HepG2 (cell line): Measurements from ENCODE around the gene WWP2. TPM values are rescaled to one million over a fixed set of nuclear protein-coding genes. Genes with fewer than 3 reads are reported as not detected.

ENCODE experiments used
- CENPX ChIP-seq: sonication (generic); formaldehyde crosslinking; IDR thresholded peaks from 2 replicates; pipeline ENCODE4 v1.9.0; 2021; ENCODE audit warnings: mild to moderate bottlenecking, missing genetic modification reagents, moderate library complexity
- E2F1 ChIP-seq: sonication (generic); formaldehyde crosslinking; IDR thresholded peaks from 2 replicates; pipeline ENCODE4 v1.5.0; 2020; ENCODE audit warnings: missing genetic modification reagents
- ELF3 ChIP-seq: IDR thresholded peaks from 2 replicates; pipeline ENCODE4 v1.6.1; 2016; ENCODE audit warnings: missing genetic modification reagents, missing compliant biosample characterization
- ERF ChIP-seq: IDR thresholded peaks from 2 replicates; pipeline ENCODE4 v1.6.1; 2018; ENCODE audit warnings: missing biosample characterization, missing genetic modification reagents
- GFI1 ChIP-seq: sonication (generic); formaldehyde crosslinking; IDR thresholded peaks from 2 replicates; pipeline ENCODE4 v1.5.0; 2020; ENCODE audit warnings: missing genetic modification reagents, mild to moderate bottlenecking, borderline replicate concordance
- HNRNPK ChIP-seq: fragments of 200-400 bp; formaldehyde crosslinking; IDR thresholded peaks from 2 replicates; pipeline ENCODE4 v1.6.1; 2018; ENCODE audit warnings: low read length, low read depth, moderate library complexity, mild to moderate bottlenecking; ENCODE audit not compliant: poor library complexity, severe bottlenecking
- KDM3A ChIP-seq: IDR thresholded peaks from 2 replicates; pipeline ENCODE4 v1.6.1; 2018; ENCODE audit warnings: low read depth, missing compliant biosample characterization
- LCORL ChIP-seq, 2 experiments: fragments of 450-650 bp in 1 of 2; sonication (generic) in 1 of 2; formaldehyde crosslinking in 1 of 2; IDR thresholded peaks; 2 replicates each; pipeline versions ENCODE4 v1.5.0 to v1.6.1; 2017 to 2020; ENCODE audit warnings: antibody characterized with exemption in 1 of 2, missing genetic modification reagents in 1 of 2
- MAFG ChIP-seq: sonication (generic); formaldehyde crosslinking; IDR thresholded peaks from 2 replicates; pipeline ENCODE4 v1.5.1; 2020; ENCODE audit warnings: mild to moderate bottlenecking, missing genetic modification reagents
- MATR3 ChIP-seq: sonication (generic); formaldehyde crosslinking; IDR thresholded peaks from 2 replicates; pipeline ENCODE4 v1.4.0; 2020; ENCODE audit warnings: missing genetic modification reagents
- NFE2L1 ChIP-seq: sonication (generic); formaldehyde crosslinking; IDR thresholded peaks from 2 replicates; pipeline ENCODE4 v1.4.0; 2020; ENCODE audit warnings: missing genetic modification reagents, mild to moderate bottlenecking, borderline replicate concordance
- PHF5A ChIP-seq: IDR thresholded peaks from one replicate; pipeline ENCODE4 v1.6.1; 2018; ENCODE audit warnings: low read depth, missing genetic modification reagents; ENCODE audit not compliant: unreplicated experiment
- SAFB2 ChIP-seq: sonication (generic); formaldehyde crosslinking; IDR thresholded peaks from 2 replicates; pipeline ENCODE4 v1.5.1; 2020; ENCODE audit warnings: missing genetic modification reagents, low read depth, mild to moderate bottlenecking, borderline replicate concordance
- SOX5 ChIP-seq: IDR thresholded peaks from 2 replicates; pipeline ENCODE4 v1.6.1; 2016; ENCODE audit warnings: borderline replicate concordance
- ZBTB42 ChIP-seq: sonication (generic); formaldehyde crosslinking; IDR thresholded peaks from 2 replicates; pipeline ENCODE4 v1.5.0; 2020; ENCODE audit warnings: mild to moderate bottlenecking, missing genetic modification reagents
- ZNF383 ChIP-seq: sonication (generic); formaldehyde crosslinking; IDR thresholded peaks from 2 replicates; pipeline ENCODE4 v1.4.0; 2020; ENCODE audit warnings: missing genetic modification reagents, mild to moderate bottlenecking, borderline replicate concordance
- ZNF670 ChIP-seq: sonication (generic); formaldehyde crosslinking; IDR thresholded peaks from 2 replicates; pipeline ENCODE4 v1.8.0; 2022; ENCODE audit warnings: mild to moderate bottlenecking, missing genetic modification reagents, borderline replicate concordance
- ZNF776 ChIP-seq: sonication (generic); formaldehyde crosslinking; IDR thresholded peaks from 2 replicates; pipeline ENCODE4 v1.4.0; 2020; ENCODE audit warnings: mild to moderate bottlenecking, missing genetic modification reagents
- ZNF781 ChIP-seq: sonication (generic); formaldehyde crosslinking; IDR thresholded peaks from 2 replicates; pipeline ENCODE4 v1.5.1; 2020; ENCODE audit warnings: borderline replicate concordance, mild to moderate bottlenecking, missing genetic modification reagents; ENCODE audit errors: not compliant biosample characterization
- ZNF792 ChIP-seq: IDR thresholded peaks from 2 replicates; pipeline ENCODE4 v1.6.1; 2016
- ZSCAN22 ChIP-seq: sonication (generic); formaldehyde crosslinking; IDR thresholded peaks from 2 replicates; pipeline ENCODE4 v1.4.0; 2020; ENCODE audit warnings: mild to moderate bottlenecking, missing genetic modification reagents
- polyA plus RNA-seq, 8 experiments: library from polyadenylated mRNA; depleted of rRNA in 3 of 8; stranded (reverse) in 7 of 8; unstranded in 1 of 8; fragments of >200 nt; fragmentation: Illumina TruSeq in 4 of 8; extraction: Trizol in 4 of 8; gene quantifications; 2 replicates each; pipeline versions ENCODE4 v1.2.1 to v1.2.3, GENCODE V29; 2011 to 2016; ENCODE audit warnings: low read depth in 4 of 8, missing spikeins in 1 of 8, mixed read lengths in 1 of 8; ENCODE audit not compliant: insufficient read depth in 1 of 8
- total RNA-seq, 5 experiments: library from RNA; depleted of rRNA; stranded (reverse); fragments of >200 nt; fragmentation: Illumina TruSeq; extraction: Trizol; gene quantifications; 2 replicates each; pipeline ENCODE4 v1.2.3, GENCODE V29; 2016; ENCODE audit warnings: low read depth in 1 of 5
- TF ChIP-seq, protein P1 (sequence below), 2 experiments: sonication (generic) in 1 of 2; formaldehyde crosslinking in 1 of 2; IDR thresholded peaks; 2 replicates each; pipeline versions ENCODE4 v1.4.0 to v1.6.1; 2016 to 2020; ENCODE audit warnings: borderline replicate concordance in 1 of 2, low read depth in 1 of 2, mild to moderate bottlenecking in 1 of 2, missing genetic modification reagents in 1 of 2
- TF ChIP-seq, protein P2 (sequence below): IDR thresholded peaks from 2 replicates; pipeline ENCODE4 v1.6.1; 2016; ENCODE audit warnings: missing genetic modification reagents, missing compliant biosample characterization

The WWP2 gene
- total and polyA plus RNA-seq, 2 of the 13 experiments (the other 11 are each of a cell fraction or from before 2014, with no cell fraction given), result 11.4 to 28.2 TPM

- TF ChIP-seq, protein P1, sequence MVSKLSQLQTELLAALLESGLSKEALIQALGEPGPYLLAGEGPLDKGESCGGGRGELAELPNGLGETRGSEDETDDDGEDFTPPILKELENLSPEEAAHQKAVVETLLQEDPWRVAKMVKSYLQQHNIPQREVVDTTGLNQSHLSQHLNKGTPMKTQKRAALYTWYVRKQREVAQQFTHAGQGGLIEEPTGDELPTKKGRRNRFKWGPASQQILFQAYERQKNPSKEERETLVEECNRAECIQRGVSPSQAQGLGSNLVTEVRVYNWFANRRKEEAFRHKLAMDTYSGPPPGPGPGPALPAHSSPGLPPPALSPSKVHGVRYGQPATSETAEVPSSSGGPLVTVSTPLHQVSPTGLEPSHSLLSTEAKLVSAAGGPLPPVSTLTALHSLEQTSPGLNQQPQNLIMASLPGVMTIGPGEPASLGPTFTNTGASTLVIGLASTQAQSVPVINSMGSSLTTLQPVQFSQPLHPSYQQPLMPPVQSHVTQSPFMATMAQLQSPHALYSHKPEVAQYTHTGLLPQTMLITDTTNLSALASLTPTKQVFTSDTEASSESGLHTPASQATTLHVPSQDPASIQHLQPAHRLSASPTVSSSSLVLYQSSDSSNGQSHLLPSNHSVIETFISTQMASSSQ (IDR thresholded peaks at IDR 0.05; ENCODE audit: low read depth), result no peak
- TF ChIP-seq, protein P1 (CRISPR knock-in tag; IDR thresholded peaks at IDR 0.05; ENCODE audit: borderline replicate concordance), result no peak; the same call in 1 of the 2 replicates
- TF ChIP-seq MATR3 (CRISPR knock-in tag), result no peak
- no peak for TF ChIP-seq ZBTB42 (CRISPR knock-in tag)
- peak; percentile 83; the same call in 1 of the 2 replicates for TF ChIP-seq ERF (CRISPR knock-in tag)
- TF ChIP-seq NFE2L1 (CRISPR knock-in tag), result no peak
- peak; percentile 52 for TF ChIP-seq ZNF781
- TF ChIP-seq ZSCAN22 (CRISPR knock-in tag), result no peak
- TF ChIP-seq ZNF792, result peak; percentile 36; the same call in 1 of the 2 replicates
- TF ChIP-seq E2F1, result peak; percentile 62; the same call in 1 of the 2 replicates
- peak; percentile 86 for TF ChIP-seq KDM3A
- no peak for TF ChIP-seq LCORL (IDR thresholded peaks at IDR 0.05)
- peak; percentile 80 for TF ChIP-seq LCORL (CRISPR knock-in tag; IDR thresholded peaks at IDR 0.05)
- TF ChIP-seq ZNF383, result no peak
- TF ChIP-seq, protein P2, sequence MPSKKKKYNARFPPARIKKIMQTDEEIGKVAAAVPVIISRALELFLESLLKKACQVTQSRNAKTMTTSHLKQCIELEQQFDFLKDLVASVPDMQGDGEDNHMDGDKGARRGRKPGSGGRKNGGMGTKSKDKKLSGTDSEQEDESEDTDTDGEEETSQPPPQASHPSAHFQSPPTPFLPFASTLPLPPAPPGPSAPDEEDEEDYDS, result peak; percentile 61; the same call in 1 of the 2 replicates
- peak; percentile 80 for TF ChIP-seq SAFB2 (CRISPR knock-in tag)
- TF ChIP-seq PHF5A (CRISPR knock-in tag), result no peak
- TF ChIP-seq ELF3 (CRISPR knock-in tag), result peak; percentile 95
- TF ChIP-seq ZNF776 (CRISPR knock-in tag), result 0 out of 2 replicates have a peak, but pooled peaks have one; percentile 31
- TF ChIP-seq MAFG (CRISPR knock-in tag), result no peak
- TF ChIP-seq SOX5 (CRISPR knock-in tag), result 0 out of 2 replicates have a peak, but pooled peaks have one; percentile 20
- TF ChIP-seq CENPX (CRISPR knock-in tag), result no peak
- peak; percentile 22; the same call in 1 of the 2 replicates for TF ChIP-seq ZNF670 (CRISPR knock-in tag)
- no peak; the same call in 1 of the 2 replicates for TF ChIP-seq GFI1
- no peak for TF ChIP-seq HNRNPK
Measured at GRCh38 chr16:69761983-69762813, at the start of gene WWP2 (continued).
